Measurements from ENCODE around the gene IMPA2.
"Not testable (repeated sequence)": the region's sequence is repeated elsewhere in the genome, so short reads cannot be mapped to it uniquely, and the experiment has no call there.

GRCh38 chr18:12071066-12071465, 89.8 kb downstream of the IMPA2 start:
- TF ChIP-seq CTCF (IDR thresholded peaks at IDR 0.05; ENCODE audit: control extremely low read depth in 1 of 3, insufficient read depth in 1 of 3, low read depth in 1 of 3, low read length in 3 of 3); NRF1 (IDR thresholded peaks at IDR 0.05; ENCODE audit: low read depth, low read length); POLR2AphosphoS5 (IDR thresholded peaks at IDR 0.05; ENCODE audit: low read depth, low read length); POLR2A (IDR thresholded peaks at IDR 0.05; ENCODE audit: control extremely low read depth in 1 of 2, low read depth in 2 of 2, low read length in 2 of 2); CHD2 (IDR thresholded peaks at IDR 0.05; ENCODE audit: low read length); YY1 (IDR thresholded peaks at IDR 0.05; ENCODE audit: low read depth, low read length); EP300 (IDR thresholded peaks at IDR 0.05; ENCODE audit: borderline replicate concordance in 1 of 2, low read depth in 2 of 2, low read length in 2 of 2); EGR1 (IDR thresholded peaks at IDR 0.05; ENCODE audit: borderline replicate concordance, low read depth, low read length); GABPA (IDR thresholded peaks at IDR 0.05; ENCODE audit: borderline replicate concordance, insufficient read depth, low read length); ATF3 (IDR thresholded peaks at IDR 0.05; ENCODE audit: insufficient read depth, low read depth, low read length): not testable (repeated sequence)

All from H1 (cell line).